Neural progenitor cell (in vitro differentiated cells): ENCODE results near the gene TTYH1. TPM values are rescaled to one million over a fixed set of nuclear protein-coding genes. Genes with fewer than 3 reads are reported as not detected.

Experiments used
- DNase-seq: peaks from one replicate; pipeline ENCODE4 v3.0.0-alpha.2; 2016; ENCODE audit warnings: low spot score
- H2AFZ ChIP-seq: fragments of 200-600 bp; sonication (generic); replicated peaks from 2 replicates; pipeline ENCODE4 v1.6.1; 2016; ENCODE audit warnings: antibody characterized with exemption
- H3F3A ChIP-seq: fragments of 200-600 bp; sonication (generic); 2 replicates; pipeline ENCODE4 v1.6.1; 2016; ENCODE audit warnings: antibody characterized with exemption, low read depth
- H3K27ac ChIP-seq: fragments of 200-600 bp; sonication (generic); 2 replicates; pipeline ENCODE4 v1.5.1; 2016; ENCODE audit warnings: mild to moderate bottlenecking
- H3K27me3 ChIP-seq: fragments of 200-600 bp; sonication (generic); 2 replicates; pipeline ENCODE4 v1.6.1; 2016; ENCODE audit warnings: mild to moderate bottlenecking, moderate library complexity
- H3K36me3 ChIP-seq: fragments of 200-600 bp; sonication (generic); 2 replicates; pipeline ENCODE4 v1.5.1; 2016
- H3K4me1 ChIP-seq: fragments of 200-600 bp; sonication (generic); 2 replicates; pipeline ENCODE4 v1.6.1; 2016; ENCODE audit warnings: mixed run types
- H3K4me2 ChIP-seq: fragments of 200-600 bp; sonication (generic); 2 replicates; pipeline ENCODE4 v1.6.1; 2016
- H3K4me3 ChIP-seq: fragments of 200-600 bp; sonication (generic); 2 replicates; pipeline ENCODE4 v1.5.1; 2016
- H3K79me2 ChIP-seq: fragments of 200-600 bp; sonication (generic); 2 replicates; pipeline ENCODE4 v1.6.1; 2016; ENCODE audit warnings: low read depth
- H3K9ac ChIP-seq: fragments of 200-600 bp; sonication (generic); 2 replicates; pipeline ENCODE4 v1.6.1; 2016
- H3K9me3 ChIP-seq: fragments of 200-600 bp; sonication (generic); 2 replicates; pipeline ENCODE4 v1.5.1; 2016; ENCODE audit warnings: low read depth
- H4K20me1 ChIP-seq: fragments of 200-600 bp; sonication (generic); 2 replicates; pipeline ENCODE4 v1.6.1; 2016; ENCODE audit warnings: low read depth
- H3K27ac Mint-ChIP-seq: 3 replicates; pipeline ENCODE4 v1.8.0; 2021; ENCODE audit warnings: mixed read lengths
- H3K27me3 Mint-ChIP-seq: 2 replicates; pipeline ENCODE4 v1.8.0; 2022; ENCODE audit warnings: low read depth, mild to moderate bottlenecking, inconsistent platforms, moderate library complexity, mixed read lengths; ENCODE audit not compliant: insufficient read depth
- H3K36me3 Mint-ChIP-seq: 3 replicates; pipeline ENCODE4 v1.8.0; 2021; ENCODE audit warnings: mixed read lengths
- H3K4me1 Mint-ChIP-seq: 3 replicates; pipeline ENCODE4 v1.8.0; 2021; ENCODE audit warnings: mixed read lengths
- H3K4me3 Mint-ChIP-seq: 3 replicates; pipeline ENCODE4 v1.8.0; 2021; ENCODE audit warnings: mild to moderate bottlenecking, moderate library complexity, mixed read lengths
- H3K9me3 Mint-ChIP-seq: 3 replicates; pipeline ENCODE4 v1.8.0; 2020; ENCODE audit warnings: mixed read lengths
- CTCF ChIP-seq: fragments of 200-600 bp; sonication (generic); IDR thresholded peaks from 2 replicates; pipeline ENCODE4 v1.5.1; 2017; ENCODE audit warnings: antibody characterized with exemption, mild to moderate bottlenecking
- EZH2 ChIP-seq: fragments of 200-600 bp; sonication (generic); IDR thresholded peaks from 2 replicates; pipeline ENCODE4 v1.6.1; 2017; ENCODE audit warnings: antibody characterized with exemption, mild to moderate bottlenecking, moderate library complexity
- EZH2phosphoT487 ChIP-seq: fragments of 200-600 bp; sonication (generic); IDR thresholded peaks from 2 replicates; pipeline ENCODE4 v1.6.1; 2017; ENCODE audit warnings: antibody characterized with exemption
- total RNA-seq: library from RNA; depleted of rRNA; stranded (reverse); fragments of >200 nt; gene quantifications from 2 replicates; pipeline ENCODE4 v1.2.3, GENCODE V29; 2015; ENCODE audit warnings: low replicate concordance

TTYH1 gene
- total RNA-seq, 1 donor from 2014 or later: 34.2 TPM

- peak; percentile 45 for DNase-seq
- Mint-ChIP-seq H3K27ac (peak overlapping the region; percentile 21), H3K4me3 (peak overlapping the region; percentile 50), H3K36me3 (peaks cover 39% of the 10 kb centered on the region), H3K9me3 (no peaks in the 10 kb centered on the region), H3K4me1 (peaks cover 52% of the 10 kb centered on the region), H3K27me3 (peaks cover 6% of the 10 kb centered on the region)
- peaks cover 45% of the 10 kb centered on the region for H4K20me1 ChIP-seq
- H3F3A ChIP-seq: peaks cover 13% of the 10 kb centered on the region
- TF ChIP-seq EZH2 (no peak), EZH2phosphoT487 (no peak), CTCF (no peak)
- no peak overlapping the region for H3K4me3 ChIP-seq
- no peaks in the 10 kb centered on the region for H3K27me3 ChIP-seq
- no peaks in the 10 kb centered on the region for H3K9me3 ChIP-seq
- no peaks in the 10 kb centered on the region for H3K36me3 ChIP-seq
- H3K27ac ChIP-seq: no peak overlapping the region
- H3K79me2 ChIP-seq: no peaks in the 10 kb centered on the region
- no peak overlapping the region for H3K4me2 ChIP-seq
- H3K9ac ChIP-seq: no peak overlapping the region
- H3K4me1 ChIP-seq: peaks cover 25% of the 10 kb centered on the region
- H2AFZ ChIP-seq: no peak overlapping the region
Observed at GRCh38 chr19:54426291-54426931, 11.1 kb downstream of the TTYH1 start.

- H3K9me3 ChIP-seq: no peaks in the 10 kb centered on the region
- peaks cover 45% of the 10 kb centered on the region for H4K20me1 ChIP-seq
- Mint-ChIP-seq H3K27me3 (peaks cover 6% of the 10 kb centered on the region), H3K4me1 (peaks cover 51% of the 10 kb centered on the region), H3K36me3 (peaks cover 43% of the 10 kb centered on the region), H3K4me3 (no peak overlapping the region), H3K9me3 (no peaks in the 10 kb centered on the region), H3K27ac (no peak overlapping the region)
- DNase-seq: no peak
- no peak overlapping the region for H3K9ac ChIP-seq
- H3K27ac ChIP-seq: no peak overlapping the region
- H3K4me2 ChIP-seq: no peak overlapping the region
- TF ChIP-seq EZH2 (no peak), CTCF (no peak), EZH2phosphoT487 (no peak)
- H3F3A ChIP-seq: peaks cover 5% of the 10 kb centered on the region
- no peak overlapping the region for H3K4me3 ChIP-seq
- H3K36me3 ChIP-seq: no peaks in the 10 kb centered on the region
- H3K79me2 ChIP-seq: no peaks in the 10 kb centered on the region
- H3K27me3 ChIP-seq: no peaks in the 10 kb centered on the region
- H2AFZ ChIP-seq: no peak overlapping the region
- peaks cover 16% of the 10 kb centered on the region for H3K4me1 ChIP-seq
Observed at GRCh38 chr19:54427586-54427985, 12.3 kb downstream of the TTYH1 start.

- Mint-ChIP-seq H3K4me3 (no peak overlapping the region), H3K9me3 (no peaks in the 10 kb centered on the region), H3K36me3 (peaks cover 38% of the 10 kb centered on the region), H3K4me1 (peaks cover 45% of the 10 kb centered on the region), H3K27ac (peak overlapping the region; percentile 44), H3K27me3 (peaks cover 6% of the 10 kb centered on the region)
- peaks cover 5% of the 10 kb centered on the region for H3F3A ChIP-seq
- no peak overlapping the region for H3K27ac ChIP-seq
- H3K36me3 ChIP-seq: no peaks in the 10 kb centered on the region
- H3K9me3 ChIP-seq: no peaks in the 10 kb centered on the region
- H3K9ac ChIP-seq: peak overlapping the region; percentile 5
- no peaks in the 10 kb centered on the region for H3K27me3 ChIP-seq
- peaks cover 52% of the 10 kb centered on the region for H4K20me1 ChIP-seq
- no peak overlapping the region for H3K4me3 ChIP-seq
- no peak overlapping the region for H3K4me2 ChIP-seq
- TF ChIP-seq EZH2phosphoT487 (no peak), EZH2 (no peak), CTCF (no peak)
- no peak overlapping the region for H2AFZ ChIP-seq
- DNase-seq: no peak
- peaks cover 16% of the 10 kb centered on the region for H3K4me1 ChIP-seq
- H3K79me2 ChIP-seq: no peaks in the 10 kb centered on the region
Observed at GRCh38 chr19:54428323-54429175, 13.3 kb downstream of the TTYH1 start.
